HG03025 (cell line): ENCODE data around the gene SGK1.
A peak's percentile ranks its signal among the peaks of the same experiment; 100 is the strongest.
"Not testable (repeated sequence)": the region's sequence is repeated elsewhere in the genome, so short reads cannot be mapped to it uniquely, and the experiment has no call there.

ENCODE experiments used
- ATAC-seq: cut with Tn5 transposase; IDR thresholded peaks from one replicate; pipeline ENCODE4 v1.9.1; 2021; ENCODE audit warnings: mild to moderate bottlenecking, moderate library complexity; ENCODE audit not compliant: unreplicated experiment, low FRiP score

Gene SGK1

DNA sequence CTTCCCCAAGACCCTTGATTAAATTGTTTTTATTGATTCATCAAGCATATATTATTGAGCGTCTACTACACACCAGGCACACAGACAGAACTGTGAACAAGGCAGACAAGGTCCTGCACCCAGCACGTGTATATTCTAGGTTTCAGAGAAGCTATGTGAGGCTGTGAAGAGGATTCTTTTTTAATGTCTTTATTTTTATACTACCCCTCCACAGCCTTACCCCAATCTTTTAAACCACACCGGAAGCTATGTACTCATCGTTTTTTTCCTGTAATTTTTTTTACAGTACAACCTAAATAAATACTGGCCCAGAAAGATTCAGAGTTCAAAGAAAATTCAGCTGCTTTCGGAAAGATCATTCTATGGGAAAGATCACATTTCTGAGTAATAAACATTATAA, 10.0 kb downstream of the SGK1 start:
- ATAC-seq, result no peak

GRCh38 chr6:134307075-134307474, 10.8 kb downstream of the SGK1 start:
- ATAC-seq, result no peak

GRCh38 chr6:134304381-134304780, 13.5 kb downstream of the SGK1 start:
- not testable (repeated sequence) for ATAC-seq

- no peak for ATAC-seq
Observed at GRCh38 chr6:134303891-134304290, 14.0 kb downstream of the SGK1 start.

- ATAC-seq, result no peak
Observed at GRCh38 chr6:134299236-134299635, 18.7 kb downstream of the SGK1 start.

- no peak for ATAC-seq
Observed at GRCh38 chr6:134296762-134297161, 21.1 kb downstream of the SGK1 start.

- no peak for ATAC-seq
Observed at GRCh38 chr6:134295953-134296553, 21.9 kb downstream of the SGK1 start.

GRCh38 chr6:134293659-134294161, 24.2 kb downstream of the SGK1 start:
- no peak for ATAC-seq

DNA sequence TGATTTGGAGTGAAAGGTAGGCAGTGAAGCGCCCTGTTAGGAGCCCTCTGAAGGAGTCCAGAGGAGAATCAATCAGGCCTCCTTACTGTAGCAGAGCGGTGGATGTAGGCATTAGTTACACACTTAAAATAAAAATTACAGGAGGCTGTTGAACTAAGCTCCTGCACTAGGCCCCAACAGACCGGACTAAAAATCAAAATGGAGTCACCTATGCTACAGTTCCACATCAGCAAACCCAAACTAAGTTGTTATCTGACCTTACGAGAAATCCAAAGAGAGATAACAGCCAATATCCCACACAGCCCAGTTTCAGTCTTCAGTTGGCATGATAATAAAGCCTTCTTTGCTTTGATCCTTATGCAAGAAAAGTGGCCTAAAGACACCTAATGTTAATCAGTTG, 26.8 kb downstream of the SGK1 start:
- ATAC-seq, result no peak

DNA sequence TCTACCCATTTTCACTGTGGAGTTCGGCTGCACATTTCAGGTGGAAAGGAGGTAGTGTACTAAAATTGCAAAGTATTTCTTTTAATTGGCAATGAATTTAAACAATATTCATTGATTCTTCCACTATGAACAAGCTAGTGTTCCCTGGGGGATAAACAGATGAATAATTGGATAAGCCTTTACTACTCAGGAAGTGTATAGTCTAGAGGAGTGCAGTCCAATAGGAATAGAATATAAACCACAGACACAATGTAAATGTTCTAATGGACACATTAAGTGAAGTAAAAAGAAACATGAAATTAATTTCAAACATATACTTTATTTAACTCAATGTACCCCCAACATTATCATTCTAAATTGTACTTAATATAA, 28.7 kb downstream of the SGK1 start:
- no peak for ATAC-seq

- ATAC-seq, result peak; percentile 60
Observed at GRCh38 chr6:134288538-134289203, 29.2 kb downstream of the SGK1 start.

DNA sequence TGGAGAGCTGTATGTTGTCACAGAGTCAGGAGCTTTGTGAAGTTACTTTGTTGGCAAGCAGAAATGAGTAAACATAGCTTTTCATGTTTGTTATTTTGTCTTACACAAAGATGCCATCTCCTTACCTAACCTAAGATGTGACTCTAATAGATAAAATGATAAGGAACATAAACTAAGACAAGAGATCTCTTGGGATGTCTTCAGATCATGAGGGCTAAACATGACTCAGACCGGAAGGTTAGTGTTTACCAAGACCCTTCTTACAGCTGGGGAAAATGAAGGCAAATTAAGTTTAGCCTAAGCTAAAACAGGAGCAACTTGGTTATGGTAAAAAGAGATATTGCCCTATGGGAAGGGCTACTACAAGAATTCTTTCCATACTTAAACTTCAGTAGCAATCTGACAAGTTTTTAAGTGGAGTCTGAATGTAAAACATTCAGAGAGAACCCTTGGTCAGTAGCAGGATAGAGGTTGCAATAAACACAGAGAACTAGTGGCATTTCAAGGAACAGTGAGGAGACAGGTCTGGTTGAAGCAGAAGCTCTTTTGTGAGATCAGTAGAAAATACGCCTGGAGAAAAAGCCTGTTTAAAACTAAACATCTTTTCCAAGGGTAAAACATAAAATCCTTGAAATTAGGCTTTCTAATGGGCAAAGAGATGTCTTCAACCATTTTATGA, 29.9 kb downstream of the SGK1 start:
- ATAC-seq, result peak; percentile 32

GRCh38 chr6:134282816-134283215, 35.1 kb downstream of the SGK1 start:
- no peak for ATAC-seq

DNA sequence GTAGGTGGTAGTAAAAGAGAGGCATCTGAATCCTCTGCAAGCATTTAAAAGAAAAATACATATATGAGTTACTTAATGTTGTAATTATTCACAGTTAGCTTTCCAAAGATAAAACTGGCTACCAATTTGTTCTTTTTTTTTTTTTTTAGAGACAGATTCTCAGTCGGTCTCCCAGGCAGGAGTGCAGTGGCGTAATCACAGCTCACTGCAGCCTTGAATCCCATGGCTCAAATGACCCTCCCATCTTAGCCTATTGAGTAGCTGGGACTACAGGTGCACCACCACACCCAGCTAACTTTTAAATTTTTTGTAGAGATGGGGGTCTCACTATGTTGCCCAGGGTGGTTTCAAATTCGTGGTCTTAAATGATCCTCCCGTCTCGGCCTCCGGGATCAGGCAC, 36.5 kb downstream of the SGK1 start:
- ATAC-seq, result no peak

DNA sequence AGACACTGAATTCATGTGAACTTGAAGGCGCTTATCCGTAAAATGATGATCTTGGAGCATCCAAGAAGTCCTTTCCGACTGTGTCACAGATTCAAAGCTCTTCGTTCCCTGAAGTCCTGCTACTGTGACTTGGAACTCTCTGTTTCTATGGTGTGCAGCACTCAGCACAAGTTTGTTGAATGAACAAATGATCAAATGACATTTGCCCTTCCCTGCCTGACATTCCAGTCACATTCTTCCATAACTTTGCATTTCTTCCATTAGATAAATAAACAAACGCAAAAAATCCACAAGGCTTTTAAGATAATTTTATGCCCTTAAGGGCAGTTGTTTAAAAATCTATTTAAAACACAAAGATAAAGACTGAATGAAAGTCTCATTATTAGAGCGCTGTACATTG, 39.9 kb downstream of the SGK1 start:
- ATAC-seq, result no peak

DNA sequence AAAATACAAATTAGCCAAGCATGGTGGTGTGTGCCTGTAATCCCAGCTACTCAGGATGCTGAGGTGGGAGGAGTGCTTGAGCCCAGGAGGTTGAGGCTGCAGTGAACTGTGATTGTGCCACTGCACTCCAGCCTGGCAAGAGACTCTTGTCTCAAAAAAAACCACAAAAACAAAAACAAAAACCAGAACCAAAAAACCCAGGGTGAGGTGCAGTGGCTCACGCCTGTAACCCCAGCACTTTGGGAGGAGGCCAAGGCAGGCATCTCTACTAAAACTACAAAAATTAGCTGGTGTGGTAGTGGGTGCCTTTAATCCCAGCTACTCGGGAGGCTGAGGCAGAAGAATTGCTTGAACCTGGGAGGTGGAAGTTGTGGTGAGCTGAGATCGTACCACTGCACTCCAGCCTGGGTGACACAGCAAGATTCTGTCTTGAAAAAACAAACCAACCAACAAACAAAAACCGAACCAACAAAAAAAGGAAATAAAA, 41.0 kb downstream of the SGK1 start:
- not testable (repeated sequence) for ATAC-seq

DNA sequence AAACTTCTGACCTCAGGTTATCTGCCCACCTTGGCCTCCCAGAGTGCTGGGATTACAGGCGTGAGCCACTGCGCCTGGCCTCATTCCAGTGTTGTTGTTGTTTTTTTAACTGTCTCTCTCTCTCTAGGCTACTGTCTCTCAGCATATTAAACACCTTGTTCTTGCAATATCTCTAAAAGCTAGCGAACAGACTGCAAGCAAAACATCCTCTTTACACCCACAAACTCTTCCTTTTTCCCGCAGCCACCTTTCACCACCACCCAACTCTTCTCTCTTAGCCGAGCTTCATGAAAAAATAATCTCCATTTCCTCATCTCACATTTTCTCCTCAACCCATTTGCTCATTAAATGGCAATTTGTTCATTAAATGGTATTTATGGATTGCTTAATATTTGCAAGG, 45.5 kb downstream of the SGK1 start:
- no peak for ATAC-seq

DNA sequence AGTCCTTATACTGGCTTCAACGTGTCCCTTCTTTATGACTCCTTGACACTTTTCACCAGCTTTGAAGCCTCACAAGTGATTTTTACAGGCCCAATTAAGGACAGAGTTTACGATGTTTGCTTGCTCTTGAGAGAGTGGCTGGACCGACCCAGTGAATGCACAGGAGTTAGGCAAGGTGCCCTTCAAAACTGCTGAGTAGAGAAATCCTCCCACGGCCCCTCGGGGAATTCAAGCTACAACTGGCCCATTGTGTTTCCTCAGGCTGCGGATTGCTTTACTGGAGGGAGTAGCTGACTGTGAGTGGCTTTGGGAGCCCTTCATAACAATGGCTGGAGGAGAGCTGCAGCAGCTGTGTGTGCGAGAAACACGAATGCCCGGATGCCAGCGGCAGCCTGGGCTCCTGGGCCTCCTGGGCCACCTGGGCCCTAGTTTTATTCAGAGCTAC, 50.0 kb downstream of the SGK1 start:
- ATAC-seq, result no peak

GRCh38 chr6:134266776-134267175, 51.1 kb downstream of the SGK1 start:
- no peak for ATAC-seq

GRCh38 chr6:134261766-134262165, 56.1 kb downstream of the SGK1 start:
- ATAC-seq, result no peak

GRCh38 chr6:134258849-134259306, 59.0 kb downstream of the SGK1 start:
- no peak for ATAC-seq
